H9 (cell line): ENCODE measurements around the gene NDUFB2. TPM values are rescaled to one million over a fixed set of nuclear protein-coding genes. Genes with fewer than 3 reads are reported as not detected.

Source experiments
- DNase-seq: peaks from one replicate; pipeline ENCODE4 v3.0.0-alpha.2; 2017
- H2AFZ ChIP-seq: one replicate; pipeline ENCODE4 v1.6.1; 2013; ENCODE audit warnings: mild to moderate bottlenecking, low read length, control low read depth, moderate library complexity
- H2AK5ac ChIP-seq: 2 replicates; pipeline ENCODE4 v1.6.1; 2013; ENCODE audit warnings: low read length, control low read depth, mixed read lengths; ENCODE audit not compliant: insufficient read length
- H2BK120ac ChIP-seq: one replicate; pipeline ENCODE4 v1.6.1; 2013; ENCODE audit warnings: low read depth, mild to moderate bottlenecking, low read length, control low read depth, inconsistent platforms; ENCODE audit not compliant: poor library complexity, severe bottlenecking
- H2BK12ac ChIP-seq: 2 replicates; pipeline ENCODE4 v1.6.1; 2013; ENCODE audit warnings: low read length, control low read depth, mixed read lengths, low read depth; ENCODE audit not compliant: insufficient read length
- H2BK15ac ChIP-seq: 2 replicates; pipeline ENCODE4 v1.6.1; 2013; ENCODE audit warnings: low read depth, low read length, control low read depth
- H2BK20ac ChIP-seq: one replicate; pipeline ENCODE4 v1.6.1; 2013; ENCODE audit warnings: low read depth, mild to moderate bottlenecking, low read length, control low read depth, inconsistent platforms; ENCODE audit not compliant: poor library complexity, severe bottlenecking
- H2BK5ac ChIP-seq: 2 replicates; pipeline ENCODE4 v1.6.1; 2013; ENCODE audit warnings: low read length, control low read depth, mixed read lengths; ENCODE audit not compliant: insufficient read length
- H3K14ac ChIP-seq: 2 replicates; pipeline ENCODE4 v1.6.1; 2013; ENCODE audit warnings: low read length, control low read depth; ENCODE audit not compliant: insufficient read depth
- H3K18ac ChIP-seq: 2 replicates; pipeline ENCODE4 v1.6.1; 2013; ENCODE audit warnings: low read depth, mild to moderate bottlenecking, mixed read lengths, low read length, control low read depth; ENCODE audit not compliant: insufficient read length
- H3K23ac ChIP-seq: 2 replicates; pipeline ENCODE4 v1.6.1; 2013; ENCODE audit warnings: low read length, control low read depth, mixed read lengths, low read depth; ENCODE audit not compliant: insufficient read length
- H3K23me2 ChIP-seq: 2 replicates; pipeline ENCODE4 v1.6.1; 2013; ENCODE audit warnings: low read depth, mild to moderate bottlenecking, mixed read lengths, low read length, control low read depth; ENCODE audit not compliant: insufficient read length, poor library complexity, severe bottlenecking
- H3K27ac ChIP-seq: 2 replicates; pipeline ENCODE4 v1.5.1; 2013; ENCODE audit warnings: low read length, control low read depth, mixed read lengths, low read depth; ENCODE audit not compliant: insufficient read length
- H3K27me3 ChIP-seq: 2 replicates; pipeline ENCODE4 v1.6.1; 2013; ENCODE audit warnings: low read length, control low read depth, inconsistent platforms; ENCODE audit not compliant: insufficient read depth
- H3K4ac ChIP-seq: 2 replicates; pipeline ENCODE4 v1.6.1; 2013; ENCODE audit warnings: low read depth, mild to moderate bottlenecking, control low read depth, inconsistent platforms, low read length, moderate library complexity
- H3K4me1 ChIP-seq: 2 replicates; pipeline ENCODE4 v1.6.1; 2013; ENCODE audit warnings: low read length, control low read depth, inconsistent platforms; ENCODE audit not compliant: insufficient read depth
- H3K4me2 ChIP-seq: 2 replicates; pipeline ENCODE4 v1.6.1; 2013; ENCODE audit warnings: low read length, control low read depth, mixed read lengths; ENCODE audit not compliant: insufficient read length, insufficient read depth
- H3K56ac ChIP-seq: 2 replicates; pipeline ENCODE4 v1.6.1; 2013; ENCODE audit warnings: low read depth, mild to moderate bottlenecking, mixed read lengths, low read length, control low read depth; ENCODE audit not compliant: insufficient read length
- H3K79me1 ChIP-seq: 2 replicates; pipeline ENCODE4 v1.6.1; 2013; ENCODE audit warnings: low read depth, mild to moderate bottlenecking, moderate library complexity, low read length, control low read depth, inconsistent platforms; ENCODE audit not compliant: insufficient read depth, poor library complexity, severe bottlenecking
- H3K79me2 ChIP-seq: 2 replicates; pipeline ENCODE4 v1.6.1; 2013; ENCODE audit warnings: low read length, control low read depth, inconsistent platforms; ENCODE audit not compliant: insufficient read depth
- H3K9ac ChIP-seq: 2 replicates; pipeline ENCODE4 v1.6.1; 2013; ENCODE audit warnings: low read length, control low read depth, mixed read lengths; ENCODE audit not compliant: insufficient read length; ENCODE audit errors: extremely low read depth
- H3K9me3 ChIP-seq: one replicate; pipeline ENCODE4 v1.6.1; 2013; ENCODE audit warnings: low read depth, low read length, inconsistent platforms; ENCODE audit not compliant: control insufficient read depth
- H3T11ph ChIP-seq: one replicate; pipeline ENCODE4 v1.6.1; 2013; ENCODE audit warnings: mild to moderate bottlenecking, low read length, control low read depth, inconsistent platforms
- H4K20me1 ChIP-seq: one replicate; pipeline ENCODE4 v1.6.1; 2013; ENCODE audit not compliant: control insufficient read depth, insufficient read length, insufficient read depth
- H4K5ac ChIP-seq: 2 replicates; pipeline ENCODE4 v1.6.1; 2013; ENCODE audit warnings: low read depth, mild to moderate bottlenecking, mixed read lengths, low read length, control low read depth; ENCODE audit not compliant: insufficient read length
- H4K8ac ChIP-seq: replicated peaks from 2 replicates; pipeline ENCODE4 v1.6.1; 2013; ENCODE audit warnings: low read length, control low read depth, mixed read lengths, low read depth; ENCODE audit not compliant: insufficient read length
- H4K91ac ChIP-seq: 2 replicates; pipeline ENCODE4 v1.6.1; 2013; ENCODE audit warnings: low read depth, mild to moderate bottlenecking, moderate library complexity, mixed read lengths, low read length, control low read depth; ENCODE audit not compliant: insufficient read length
- H3K27ac Mint-ChIP-seq, 3 experiments: 2 replicates in 2 of 3; 3 replicates in 1 of 3; pipeline ENCODE4 v1.8.0; 2020 to 2021; ENCODE audit warnings: mixed read lengths in 3 of 3, mild to moderate bottlenecking in 1 of 3, moderate library complexity in 1 of 3
- H3K27me3 Mint-ChIP-seq: 2 replicates; pipeline ENCODE4 v1.8.0; 2021; ENCODE audit warnings: low read depth, mild to moderate bottlenecking, moderate library complexity, mixed read lengths
- H3K36me3 Mint-ChIP-seq, 3 experiments: 2 replicates in 2 of 3; 3 replicates in 1 of 3; pipeline ENCODE4 v1.8.0; 2020 to 2021; ENCODE audit warnings: low read depth in 3 of 3, mixed read lengths in 3 of 3; ENCODE audit not compliant: insufficient read depth in 1 of 3
- H3K4me1 Mint-ChIP-seq, 2 experiments: 2 replicates each; pipeline ENCODE4 v1.8.0; 2020; ENCODE audit warnings: mixed read lengths in 2 of 2
- H3K4me3 Mint-ChIP-seq, 2 experiments: 2 replicates in 1 of 2; 3 replicates in 1 of 2; pipeline ENCODE4 v1.8.0; 2020 to 2021; ENCODE audit warnings: mild to moderate bottlenecking in 2 of 2, mixed read lengths in 2 of 2, moderate library complexity in 1 of 2
- H3K9me3 Mint-ChIP-seq, 2 experiments: 2 replicates in 1 of 2; 3 replicates in 1 of 2; pipeline ENCODE4 v1.8.0; 2020; ENCODE audit warnings: mild to moderate bottlenecking in 2 of 2, mixed read lengths in 2 of 2, moderate library complexity in 1 of 2
- CTCF ChIP-seq: fragments of 200-600 bp; sonication (generic); conservative IDR thresholded peaks from 3 replicates; pipeline ENCODE4 v1.8.0; 2021; ENCODE audit warnings: antibody characterized with exemption, mild to moderate bottlenecking
- WGBS: extraction: QIAGEN DNeasy Blood & Tissue Kit; methylation state at CpG from one replicate; pipeline ENCODE4 v1.1.7; 2013; ENCODE audit warnings: missing lambda C conversion rate, low lambda C conversion rate, mixed read lengths; ENCODE audit not compliant: insufficient read length; ENCODE audit errors: extremely low coverage; 5-methylcytosine and 5-hydroxymethylcytosine counted together
- total RNA-seq: library from RNA; stranded (reverse); gene quantifications from 2 replicates; pipeline ENCODE4 v1.2.1, GENCODE V29; 2021

Gene NDUFB2
- total RNA-seq, 1 experiment from 2014 or later, result 177 TPM

GRCh38 chr7:140650367-140650766 is 46.1 kb upstream of the NDUFB2 start:
- Histone ChIP-seq H2AFZ (no peak overlapping the region), H2BK15ac (no peak overlapping the region), H4K5ac (no peak overlapping the region), H4K91ac (no peak overlapping the region), H4K8ac (no peak overlapping the region), H3K4me1 (no peaks in the 10 kb centered on the region; the same call in 1 of the 2 replicates), H2BK5ac (no peak overlapping the region), H3K4ac (no peak overlapping the region), H2BK20ac (no peak overlapping the region), H3K27me3 (no peaks in the 10 kb centered on the region), H3K56ac (no peak overlapping the region), H3K4me2 (no peak overlapping the region), H3K79me1 (no peaks in the 10 kb centered on the region), H3K23ac (no peak overlapping the region), H3K9ac (no peak overlapping the region), H3T11ph (no peak overlapping the region), H2BK120ac (no peak overlapping the region), H3K18ac (no peak overlapping the region), H3K79me2 (no peaks in the 10 kb centered on the region), H3K23me2 (no peaks in the 10 kb centered on the region), H3K9me3 (no peaks in the 10 kb centered on the region), H4K20me1 (no peaks in the 10 kb centered on the region), H3K14ac (no peak overlapping the region), H3K27ac (no peak overlapping the region), H2AK5ac (no peak overlapping the region), H2BK12ac (no peak overlapping the region)
- TF ChIP-seq CTCF, result no peak
- no peak for DNase-seq
- Mint-ChIP-seq H3K27ac (no peak overlapping the region), H3K4me3 (peak overlapping the region in 1 of 2 experiments; percentile 50; a peak in 2 of 5 replicates), H3K36me3 (no peaks in the 10 kb centered on the region), H3K9me3 (no peaks in the 10 kb centered on the region), H3K4me1 (peaks cover 11 to 12% of the 10 kb centered on the region in 2 experiments), H3K27me3 (peaks cover 8% of the 10 kb centered on the region)
- no CpG with 5 or more reads among the region's 12 CpGs for WGBS
